Amygdala (tissue), 56 donors: Measurements from ENCODE around the gene ACTG2.

Source experiments
- DNase-seq, 56 donors: peaks; one replicate each; lab custom pipeline; 2025; lab: John Stamatoyannopoulos, UW

Gene ACTG2

DNA sequence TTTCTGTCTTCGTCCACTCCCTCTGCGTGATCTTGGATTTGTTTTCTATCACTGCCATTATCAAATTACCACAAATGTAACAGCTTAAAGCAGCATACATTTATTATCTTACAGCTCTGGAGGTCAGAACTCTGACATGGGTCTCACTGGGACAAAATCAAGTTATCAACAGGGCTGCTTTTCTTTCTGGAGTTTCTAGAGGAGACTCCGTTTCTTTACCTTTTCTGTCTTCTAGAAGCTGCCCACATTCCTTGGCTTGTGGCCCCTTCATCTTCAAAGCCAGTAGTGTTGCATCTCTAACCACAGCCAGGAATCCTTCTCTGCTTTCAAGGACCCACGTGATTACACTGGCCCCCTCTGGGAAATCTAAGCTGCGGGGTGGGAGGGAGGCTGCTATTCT is 70.0 kb downstream of the ACTG2 start:
- DNase-seq, result no peak

- DNase-seq, result no peak
Measured at GRCh38 chr2:73963385-73964120, 70.7 kb downstream of the ACTG2 start.

DNA sequence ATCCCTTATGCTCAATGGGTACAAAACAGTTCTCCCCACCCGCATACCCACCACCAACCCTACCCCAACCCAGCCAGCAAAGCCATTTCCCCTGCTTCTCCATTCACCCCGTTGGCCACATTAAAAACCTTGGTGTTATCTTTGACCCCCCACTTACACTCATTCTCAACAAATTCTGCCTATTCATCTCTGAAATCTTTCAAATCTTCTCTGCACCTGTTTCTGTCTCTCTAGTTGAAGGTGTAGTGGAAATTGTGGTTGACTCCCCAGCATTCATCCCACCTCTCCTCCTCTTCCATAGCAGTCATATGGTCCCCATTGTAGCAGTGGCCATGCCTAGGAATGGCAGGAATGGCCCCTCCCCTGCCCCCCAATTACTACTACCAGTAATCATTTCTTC is 71.4 kb downstream of the ACTG2 start:
- no peak for DNase-seq

DNA sequence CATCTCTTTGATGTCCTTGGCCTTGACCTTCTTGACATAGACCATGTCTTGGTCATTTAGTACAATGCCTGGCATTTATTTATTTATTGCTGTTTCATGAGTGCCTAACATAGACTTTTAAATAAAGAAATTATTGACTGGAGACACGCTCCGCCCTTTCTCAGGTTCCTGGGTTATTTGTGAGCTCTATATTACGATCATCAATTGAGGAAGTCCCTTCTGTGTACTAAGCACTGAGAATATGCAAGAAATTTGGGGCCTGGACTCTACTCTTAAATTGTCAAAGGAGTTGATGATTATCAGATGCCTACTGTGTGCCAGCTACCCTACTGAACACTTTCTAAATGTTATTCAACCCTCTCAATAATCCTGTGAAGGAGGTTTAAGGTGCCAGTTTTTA is 72.2 kb downstream of the ACTG2 start:
- no peak for DNase-seq

GRCh38 chr2:73968357-73968937 is 75.6 kb downstream of the ACTG2 start:
- DNase-seq, result no peak

- DNase-seq, result no peak
Measured at GRCh38 chr2:73969356-73969755, 76.5 kb downstream of the ACTG2 start.
